GM13977 (cell line): ENCODE results near the gene RHOU.
"Not testable (repeated sequence)": the region's sequence is repeated elsewhere in the genome, so short reads cannot be mapped to it uniquely, and the experiment has no call there.

Source experiments
- DNase-seq: peaks from one replicate; pipeline ENCODE4 v3.0.0; 2012; ENCODE audit warnings: low spot score
- CTCF ChIP-seq: IDR thresholded peaks from 2 replicates; pipeline ENCODE4 v1.5.1; 2012; ENCODE audit warnings: mild to moderate bottlenecking, control low read depth; ENCODE audit not compliant: insufficient read depth; ENCODE audit errors: extremely low read depth, missing control alignments
- in situ Hi-C: fragments of 300-500 bp; cut with MboI; formaldehyde crosslinking; loops from one replicate; pipeline ENCODE4 v1.12.0; 2022; ENCODE audit warnings: low sequenced_read_pairs, low pct_unique_long_range_greater_than_20kb, mixed read lengths, inconsistent platforms; ENCODE audit not compliant: unreplicated experiment

Gene RHOU

GRCh38 chr1:228770779-228771223 is 35.5 kb downstream of the RHOU start:
- in situ Hi-C loops: no loop called here
- no peak for DNase-seq
- TF ChIP-seq CTCF: no peak

- in situ Hi-C loops: no loop called here
- no peak for DNase-seq
Measured at GRCh38 chr1:228772516-228773212, 37.4 kb downstream of the RHOU start.

GRCh38 chr1:228775946-228776345 is 40.7 kb downstream of the RHOU start:
- DNase-seq, in situ Hi-C loops: not testable (repeated sequence)

More at GRCh38 chr1:228772516-228773212, 37.4 kb downstream of the RHOU start:
- TF ChIP-seq CTCF: no peak

GRCh38 chr1:228776449-228776848 is 41.2 kb downstream of the RHOU start:
- in situ Hi-C loops: no loop called here
- no peak for TF ChIP-seq CTCF
- no peak for DNase-seq

GRCh38 chr1:228777236-228777635 is 42.0 kb downstream of the RHOU start:
- no peak for TF ChIP-seq CTCF
- in situ Hi-C loops: no loop called here
- DNase-seq: no peak

GRCh38 chr1:228778026-228778425 is 42.7 kb downstream of the RHOU start:
- no peak for TF ChIP-seq CTCF
- DNase-seq: no peak
- in situ Hi-C loops: no loop called here

- DNase-seq: no peak
- no peak for TF ChIP-seq CTCF
- in situ Hi-C loops: no loop called here
Measured at GRCh38 chr1:228778466-228778865, 43.2 kb downstream of the RHOU start.
